ENCODE measurements around the gene GFI1B. TPM values are rescaled to one million over a fixed set of nuclear protein-coding genes. Genes with fewer than 3 reads are reported as not detected.

GFI1B gene
- total RNA-seq, 2 donors from 2014 or later, result 0.44 TPM; not detected in 1

GRCh38 chr9:132995121-132995420 lies 16.6 kb downstream of the GFI1B start:
- no peaks in the 10 kb centered on the region for H3K36me3 Mint-ChIP-seq (ENCODE audit: low read depth)
- no peaks in the 10 kb centered on the region for H3K36me3 ChIP-seq (ENCODE audit: control insufficient read depth, insufficient read depth, low read length)
- H3K4me3 Mint-ChIP-seq, result no peak overlapping the region
- TF ChIP-seq CTCF (conservative IDR thresholded peaks at IDR 0.05), result no peak
- H3K4me1 Mint-ChIP-seq, result peaks cover 50% of the 10 kb centered on the region
- no peaks in the 10 kb centered on the region for H3K27me3 Mint-ChIP-seq (ENCODE audit: insufficient read depth)
- peaks cover 13% of the 10 kb centered on the region for H3K4me1 ChIP-seq (ENCODE audit: control insufficient read depth, insufficient read depth, low read length)
- no peak overlapping the region for H3K4me3 ChIP-seq (ENCODE audit: low read length)
- no peak for DNase-seq
- no peak overlapping the region for H3K9ac ChIP-seq (ENCODE audit: extremely low read depth, low read length, poor library complexity, severe bottlenecking)
- no peaks in the 10 kb centered on the region for H3K27me3 ChIP-seq (ENCODE audit: control insufficient read depth, insufficient read depth, low read length, poor library complexity, severe bottlenecking)
- H3K9me3 Mint-ChIP-seq, result peaks cover 2% of the 10 kb centered on the region
- H3K9me3 ChIP-seq (ENCODE audit: control insufficient read depth, low read length), result no peaks in the 10 kb centered on the region
- no peak overlapping the region for H3K27ac ChIP-seq (ENCODE audit: low read depth, low read length)
- 89 to 95% methylated on average over 3 to 6 of the region's 6 CpGs for WGBS, 2 experiments (ENCODE audit: insufficient coverage in 1 of 2, insufficient read length in 1 of 2)
- peak overlapping the region; percentile 68 for H3K27ac Mint-ChIP-seq

GRCh38 chr9:132995879-132996278 lies 17.4 kb downstream of the GFI1B start:
- H3K9me3 Mint-ChIP-seq, result no peaks in the 10 kb centered on the region
- no peak overlapping the region for H3K27ac ChIP-seq (ENCODE audit: low read depth, low read length)
- no peak for DNase-seq
- no peaks in the 10 kb centered on the region for H3K36me3 ChIP-seq (ENCODE audit: control insufficient read depth, insufficient read depth, low read length)
- no peak overlapping the region for H3K4me3 Mint-ChIP-seq
- H3K36me3 Mint-ChIP-seq (ENCODE audit: low read depth), result no peaks in the 10 kb centered on the region
- no peak overlapping the region for H3K27ac Mint-ChIP-seq
- TF ChIP-seq CTCF (conservative IDR thresholded peaks at IDR 0.05), result no peak
- H3K27me3 ChIP-seq (ENCODE audit: control insufficient read depth, insufficient read depth, low read length, poor library complexity, severe bottlenecking), result no peaks in the 10 kb centered on the region
- H3K9ac ChIP-seq (ENCODE audit: extremely low read depth, low read length, poor library complexity, severe bottlenecking), result no peak overlapping the region
- WGBS, 2 experiments (ENCODE audit: insufficient coverage in 1 of 2, insufficient read length in 1 of 2), result 94 to 100% methylated on average over 2 to 8 of the region's 8 CpGs
- H3K9me3 ChIP-seq (ENCODE audit: control insufficient read depth, low read length), result no peaks in the 10 kb centered on the region
- peaks cover 13% of the 10 kb centered on the region for H3K4me1 ChIP-seq (ENCODE audit: control insufficient read depth, insufficient read depth, low read length)
- H3K27me3 Mint-ChIP-seq (ENCODE audit: insufficient read depth), result peaks cover 2% of the 10 kb centered on the region
- H3K4me3 ChIP-seq (ENCODE audit: low read length), result no peak overlapping the region
- H3K4me1 Mint-ChIP-seq, result peaks cover 54% of the 10 kb centered on the region

GRCh38 chr9:132996526-132996925 lies 18.0 kb downstream of the GFI1B start:
- no peak overlapping the region for H3K4me3 Mint-ChIP-seq
- peaks cover 54% of the 10 kb centered on the region for H3K4me1 Mint-ChIP-seq
- no peaks in the 10 kb centered on the region for H3K36me3 Mint-ChIP-seq (ENCODE audit: low read depth)
- Histone ChIP-seq H3K9me3 (ENCODE audit: control insufficient read depth, low read length) (no peaks in the 10 kb centered on the region), H3K4me1 (ENCODE audit: control insufficient read depth, insufficient read depth, low read length) (peaks cover 8% of the 10 kb centered on the region), H3K4me3 (ENCODE audit: low read length) (no peak overlapping the region), H3K27me3 (ENCODE audit: control insufficient read depth, insufficient read depth, low read length, poor library complexity, severe bottlenecking) (no peaks in the 10 kb centered on the region), H3K9ac (ENCODE audit: extremely low read depth, low read length, poor library complexity, severe bottlenecking) (no peak overlapping the region), H3K36me3 (ENCODE audit: control insufficient read depth, insufficient read depth, low read length) (no peaks in the 10 kb centered on the region), H3K27ac (ENCODE audit: low read depth, low read length) (no peak overlapping the region)
- DNase-seq, result peak; percentile 53
- no peak for TF ChIP-seq CTCF (conservative IDR thresholded peaks at IDR 0.05)
- H3K27ac Mint-ChIP-seq, result peak overlapping the region; percentile 25
- H3K9me3 Mint-ChIP-seq, result no peaks in the 10 kb centered on the region
- peaks cover 2% of the 10 kb centered on the region for H3K27me3 Mint-ChIP-seq (ENCODE audit: insufficient read depth)
- 81 to 93% methylated on average over 5 to 13 of the region's 13 CpGs for WGBS, 2 experiments (ENCODE audit: insufficient coverage in 1 of 2, insufficient read length in 1 of 2)
